Measurements from ENCODE around the gene OR52A5.
A peak's percentile ranks its signal among the peaks of the same experiment; 100 is the strongest.
"Not testable (repeated sequence)": the region's sequence is repeated elsewhere in the genome, so short reads cannot be mapped to it uniquely, and the experiment has no call there.

The OR52A5 gene

GRCh38 chr11:5137996-5138395 is at the start of gene OR52A5:
Gene OR52A5, minus strand, starts transcription at chr11:5138356. Its CDS starts 5,714 bp downstream, at chr11:5132642.
- no peak for DNase-seq

- DNase-seq, result no peak
Observed at GRCh38 chr11:5178046-5178837, 40.1 kb upstream of the OR52A5 start.

- DNase-seq, result no peak
Observed at GRCh38 chr11:5174934-5175333, 36.8 kb upstream of the OR52A5 start.

- no peak for DNase-seq
Observed at GRCh38 chr11:5171856-5172255, 33.7 kb upstream of the OR52A5 start.

GRCh38 chr11:5165898-5166297 is 27.7 kb upstream of the OR52A5 start:
- not testable (repeated sequence) for DNase-seq

- DNase-seq, result not testable (repeated sequence)
Observed at GRCh38 chr11:5164807-5165206, 26.7 kb upstream of the OR52A5 start.

GRCh38 chr11:5161045-5161444 is 22.9 kb upstream of the OR52A5 start:
- DNase-seq, result not testable (repeated sequence)

GRCh38 chr11:5160217-5160616 is 22.1 kb upstream of the OR52A5 start:
- not testable (repeated sequence) for DNase-seq

GRCh38 chr11:5159806-5160205 is 21.6 kb upstream of the OR52A5 start:
- no peak for DNase-seq

- no peak for DNase-seq
Observed at GRCh38 chr11:5154657-5155056, 16.5 kb upstream of the OR52A5 start, which contains the start of gene OR52A1. Gene OR52A1, minus strand, starts transcription at chr11:5154757. Its CDS starts 2,388 bp downstream, at chr11:5152369.

GRCh38 chr11:5153574-5154431 is 15.6 kb upstream of the OR52A5 start:
- no peak for DNase-seq

GRCh38 chr11:5151713-5152153 is 13.6 kb upstream of the OR52A5 start:
- DNase-seq, result no peak

GRCh38 chr11:5144206-5144605 is 6.0 kb upstream of the OR52A5 start:
- DNase-seq, result not testable (repeated sequence)

- no peak for DNase-seq
Observed at GRCh38 chr11:5137014-5137413, 1.1 kb downstream of the OR52A5 start.

- no peak for DNase-seq
Observed at GRCh38 chr11:5136261-5136660, 1.9 kb downstream of the OR52A5 start.

- no peak for DNase-seq
Observed at GRCh38 chr11:5131584-5132335, 6.4 kb downstream of the OR52A5 start.

- DNase-seq, result no peak
Observed at GRCh38 chr11:5129457-5129877, 8.7 kb downstream of the OR52A5 start.

- no peak for DNase-seq
Observed at GRCh38 chr11:5124891-5125620, 13.1 kb downstream of the OR52A5 start.

GRCh38 chr11:5123802-5124521 is 14.2 kb downstream of the OR52A5 start:
- DNase-seq, result peak; percentile 34 to 81

- DNase-seq, result no peak
Observed at GRCh38 chr11:5118893-5119292, 19.3 kb downstream of the OR52A5 start.

GRCh38 chr11:5117588-5117987 is 20.6 kb downstream of the OR52A5 start:
- no peak for DNase-seq

All from inflammatory macrophage treated with lipopolysaccharide for 1 hour (primary cell).